ENCODE data around the gene AIFM1.

Gene AIFM1

DNA sequence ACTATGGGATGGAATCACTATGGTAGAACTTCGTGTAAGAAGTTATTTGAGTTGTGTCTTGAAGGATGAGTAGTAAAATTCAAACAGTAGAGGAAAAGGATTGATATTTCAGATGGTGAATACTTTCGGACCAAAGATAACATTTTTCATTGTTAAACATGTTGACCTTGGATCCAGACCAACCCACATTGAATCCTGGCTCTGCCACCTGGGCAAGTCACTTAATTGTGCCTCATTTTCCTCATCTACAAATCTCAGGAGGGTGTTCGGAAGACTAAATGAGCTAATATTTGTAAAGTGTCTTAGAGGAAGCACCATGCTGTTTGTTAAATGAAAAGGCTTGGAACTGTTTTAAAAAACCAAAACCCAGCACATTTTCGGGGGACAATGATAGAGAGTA is 1.4 kb upstream of the AIFM1 start:
- H3K4me3 ChIP-seq (ENCODE audit: low read depth, low read length), result peak overlapping the region; percentile 88
- no peak for DNase-seq (ENCODE audit: low read depth)
- TF ChIP-seq MYC (IDR thresholded peaks at IDR 0.05; ENCODE audit: low read depth, low read length), result no peak
- TF ChIP-seq, protein P1, sequence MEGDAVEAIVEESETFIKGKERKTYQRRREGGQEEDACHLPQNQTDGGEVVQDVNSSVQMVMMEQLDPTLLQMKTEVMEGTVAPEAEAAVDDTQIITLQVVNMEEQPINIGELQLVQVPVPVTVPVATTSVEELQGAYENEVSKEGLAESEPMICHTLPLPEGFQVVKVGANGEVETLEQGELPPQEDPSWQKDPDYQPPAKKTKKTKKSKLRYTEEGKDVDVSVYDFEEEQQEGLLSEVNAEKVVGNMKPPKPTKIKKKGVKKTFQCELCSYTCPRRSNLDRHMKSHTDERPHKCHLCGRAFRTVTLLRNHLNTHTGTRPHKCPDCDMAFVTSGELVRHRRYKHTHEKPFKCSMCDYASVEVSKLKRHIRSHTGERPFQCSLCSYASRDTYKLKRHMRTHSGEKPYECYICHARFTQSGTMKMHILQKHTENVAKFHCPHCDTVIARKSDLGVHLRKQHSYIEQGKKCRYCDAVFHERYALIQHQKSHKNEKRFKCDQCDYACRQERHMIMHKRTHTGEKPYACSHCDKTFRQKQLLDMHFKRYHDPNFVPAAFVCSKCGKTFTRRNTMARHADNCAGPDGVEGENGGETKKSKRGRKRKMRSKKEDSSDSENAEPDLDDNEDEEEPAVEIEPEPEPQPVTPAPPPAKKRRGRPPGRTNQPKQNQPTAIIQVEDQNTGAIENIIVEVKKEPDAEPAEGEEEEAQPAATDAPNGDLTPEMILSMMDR (IDR thresholded peaks at IDR 0.05; ENCODE audit: low read depth, low read length), result no peak
- TF ChIP-seq, protein P2, sequence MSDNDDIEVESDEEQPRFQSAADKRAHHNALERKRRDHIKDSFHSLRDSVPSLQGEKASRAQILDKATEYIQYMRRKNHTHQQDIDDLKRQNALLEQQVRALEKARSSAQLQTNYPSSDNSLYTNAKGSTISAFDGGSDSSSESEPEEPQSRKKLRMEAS (IDR thresholded peaks at IDR 0.05; ENCODE audit: low read depth, low read length), result no peak
- no peak for TF ChIP-seq POLR2A (IDR thresholded peaks at IDR 0.05; ENCODE audit: extremely low read depth, insufficient read length)

DNA sequence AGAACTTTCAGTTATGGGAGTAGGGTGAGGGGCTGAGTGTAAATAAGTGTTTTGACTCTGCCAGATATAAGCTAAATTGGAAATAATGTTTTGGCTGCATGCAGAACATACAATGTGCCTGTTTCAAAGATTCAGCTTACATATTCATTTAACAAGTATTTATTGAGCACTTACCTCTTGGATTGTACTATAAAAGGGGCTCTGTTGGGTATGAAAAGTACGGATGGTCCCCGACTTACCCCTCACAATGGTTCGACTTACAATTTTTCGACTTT is 799 bp upstream of the AIFM1 start:
- peak overlapping the region; percentile 88 for H3K4me3 ChIP-seq (ENCODE audit: low read depth, low read length)
- DNase-seq (ENCODE audit: low read depth), result no peak
- TF ChIP-seq POLR2A (IDR thresholded peaks at IDR 0.05; ENCODE audit: extremely low read depth, insufficient read length) (no peak), MYC (IDR thresholded peaks at IDR 0.05; ENCODE audit: low read depth, low read length) (no peak)
- TF ChIP-seq, protein P2 (IDR thresholded peaks at IDR 0.05; ENCODE audit: low read depth, low read length), result no peak
- TF ChIP-seq, protein P1 (IDR thresholded peaks at IDR 0.05; ENCODE audit: low read depth, low read length), result no peak

DNA sequence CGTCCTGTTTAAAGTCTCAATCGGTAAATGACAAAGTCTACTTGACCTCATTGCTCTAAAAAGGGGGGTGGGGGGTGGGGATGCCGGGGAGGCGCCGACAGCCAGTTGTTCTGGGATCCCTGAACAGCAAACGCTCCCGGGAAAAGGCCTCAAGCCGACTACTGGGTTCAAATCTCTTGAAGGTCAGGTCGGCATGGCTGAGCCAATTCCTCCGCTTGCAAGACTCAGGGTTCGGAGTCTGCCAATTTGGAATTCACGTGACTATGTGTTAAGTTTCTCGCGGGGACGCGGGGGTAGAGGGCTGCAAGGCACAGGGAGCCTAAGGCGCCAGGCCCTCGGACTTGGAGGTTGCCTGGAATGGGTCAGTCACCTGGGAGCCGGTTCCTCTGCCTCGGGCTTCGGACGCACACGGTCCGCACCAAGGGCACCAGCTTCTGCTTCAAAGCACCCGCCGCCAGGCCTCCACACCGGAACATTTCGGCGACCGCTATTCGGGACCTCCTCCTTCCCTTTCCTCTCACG is 399 bp downstream of the AIFM1 start:
- DNase-seq (ENCODE audit: low read depth), result no peak
- TF ChIP-seq, protein P2 (IDR thresholded peaks at IDR 0.05; ENCODE audit: low read depth, low read length), result peak; percentile 4; the same call in 1 of the 2 replicates
- TF ChIP-seq POLR2A (IDR thresholded peaks at IDR 0.05; ENCODE audit: extremely low read depth, insufficient read length), result no peak
- H3K4me3 ChIP-seq (ENCODE audit: low read depth, low read length), result peak overlapping the region; percentile 88

DNA sequence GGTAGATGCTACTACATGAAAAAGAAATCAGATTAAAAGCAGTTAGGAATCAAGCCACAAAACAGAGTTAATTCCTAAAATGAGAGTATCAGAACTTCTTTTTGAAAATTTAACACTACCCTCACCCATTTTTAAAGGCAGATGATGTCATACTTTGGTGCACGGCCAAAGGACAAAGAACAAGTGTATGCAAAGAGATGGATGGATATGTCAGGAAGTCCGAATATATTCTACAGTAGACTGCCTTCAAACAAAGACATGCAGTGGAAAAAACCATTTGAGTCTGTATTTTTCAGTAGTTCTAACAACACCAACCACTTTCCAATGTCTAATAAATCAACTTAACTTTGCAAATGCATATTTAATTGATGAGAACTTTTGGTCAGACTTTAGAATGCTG is 2.2 kb downstream of the AIFM1 start:
- TF ChIP-seq MYC (IDR thresholded peaks at IDR 0.05; ENCODE audit: low read depth, low read length) (no peak), POLR2A (IDR thresholded peaks at IDR 0.05; ENCODE audit: extremely low read depth, insufficient read length) (no peak)
- TF ChIP-seq, protein P1 (IDR thresholded peaks at IDR 0.05; ENCODE audit: low read depth, low read length), result no peak
- TF ChIP-seq, protein P2 (IDR thresholded peaks at IDR 0.05; ENCODE audit: low read depth, low read length), result no peak
- H3K4me3 ChIP-seq (ENCODE audit: low read depth, low read length), result peak overlapping the region; percentile 16
- DNase-seq (ENCODE audit: low read depth), result no peak

DNA sequence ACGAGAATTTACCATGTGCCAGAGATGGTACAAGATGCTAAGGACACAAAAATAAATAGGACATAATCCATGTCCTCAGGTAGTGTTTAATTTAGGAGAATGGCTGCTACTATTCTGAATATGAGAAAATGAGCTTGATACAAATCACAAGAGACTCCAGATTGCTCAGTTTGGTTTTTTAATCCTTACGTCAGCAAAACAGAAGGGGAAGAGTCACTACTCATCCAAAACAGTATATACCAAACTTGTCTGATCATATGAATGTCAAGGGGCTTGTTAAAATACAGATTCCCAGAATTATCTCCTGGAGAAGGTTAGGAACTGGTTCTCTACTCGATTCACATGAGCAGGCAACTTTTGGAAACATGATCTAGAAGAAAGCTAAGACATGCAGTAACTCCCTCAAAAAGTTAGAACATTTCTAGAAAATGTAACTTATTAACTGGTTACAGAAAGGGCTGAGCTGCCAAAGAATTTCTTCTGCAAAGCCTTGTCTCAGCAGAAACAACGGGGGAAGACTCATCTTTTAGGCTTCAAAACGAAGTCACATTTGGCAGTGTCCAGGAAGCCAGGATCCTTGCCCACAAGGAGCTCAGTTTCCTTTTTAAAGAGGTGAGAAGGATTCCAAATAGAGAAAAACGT is 3.4 kb downstream of the AIFM1 start:
- TF ChIP-seq MYC (IDR thresholded peaks at IDR 0.05; ENCODE audit: low read depth, low read length), result no peak
- TF ChIP-seq, protein P2 (IDR thresholded peaks at IDR 0.05; ENCODE audit: low read depth, low read length), result no peak
- TF ChIP-seq, protein P1 (IDR thresholded peaks at IDR 0.05; ENCODE audit: low read depth, low read length), result no peak
- TF ChIP-seq POLR2A (IDR thresholded peaks at IDR 0.05; ENCODE audit: extremely low read depth, insufficient read length), result no peak
- no peak overlapping the region for H3K4me3 ChIP-seq (ENCODE audit: low read depth, low read length)
- no peak for DNase-seq (ENCODE audit: low read depth)

DNA sequence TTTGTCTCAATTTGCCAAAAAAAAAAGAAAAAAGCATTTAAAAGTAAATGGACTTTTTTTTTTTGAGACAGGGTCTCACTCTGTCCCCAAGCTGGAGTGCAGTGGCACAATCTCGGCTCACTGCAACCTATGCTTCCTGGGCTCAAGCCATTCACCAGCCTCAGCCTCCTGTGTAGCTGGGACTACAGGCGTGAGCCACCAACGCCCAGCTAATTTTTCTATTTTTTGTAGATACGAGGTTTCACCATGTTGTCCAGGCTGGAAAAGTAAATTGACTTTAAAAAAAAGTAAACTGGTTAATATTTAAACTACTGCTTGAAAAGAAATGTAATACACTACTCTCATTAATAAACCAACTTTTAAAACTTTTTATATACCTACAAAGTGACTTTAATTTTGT is 5.9 kb downstream of the AIFM1 start:
- no peak for DNase-seq (ENCODE audit: low read depth)
- H3K4me3 ChIP-seq (ENCODE audit: low read depth, low read length), result no peak overlapping the region
- TF ChIP-seq MYC (IDR thresholded peaks at IDR 0.05; ENCODE audit: low read depth, low read length), result no peak
- no peak for TF ChIP-seq POLR2A (IDR thresholded peaks at IDR 0.05; ENCODE audit: extremely low read depth, insufficient read length)
- TF ChIP-seq, protein P2 (IDR thresholded peaks at IDR 0.05; ENCODE audit: low read depth, low read length), result no peak
- TF ChIP-seq, protein P1 (IDR thresholded peaks at IDR 0.05; ENCODE audit: low read depth, low read length), result no peak
